ENCODE data around the gene SPC24. TPM values are rescaled to one million over a fixed set of nuclear protein-coding genes. Genes with fewer than 3 reads are reported as not detected.
"Not testable (repeated sequence)": the region's sequence is repeated elsewhere in the genome, so short reads cannot be mapped to it uniquely, and the experiment has no call there.

SPC24 gene
- total RNA-seq, 1 experiment from 2014 or later: 16.4 TPM

GRCh38 chr19:11166281-11167142 lies 10.9 kb upstream of the SPC24 start:
- TF ChIP-seq CTCF (IDR thresholded peaks at IDR 0.05; ENCODE audit: unreplicated experiment): no peak
- Mint-ChIP-seq H3K4me3 (ENCODE audit: unreplicated experiment) (no peak overlapping the region), H3K36me3 (ENCODE audit: insufficient read depth, unreplicated experiment) (peaks cover 74% of the 10 kb centered on the region), H3K27ac (ENCODE audit: low read depth, unreplicated experiment) (no peak overlapping the region), H3K9me3 (ENCODE audit: unreplicated experiment) (no peaks in the 10 kb centered on the region), H3K27me3 (ENCODE audit: insufficient read depth, unreplicated experiment) (no peaks in the 10 kb centered on the region), H3K4me1 (ENCODE audit: insufficient read depth, unreplicated experiment) (peaks cover 12% of the 10 kb centered on the region)
- no peak for DNase-seq (ENCODE audit: unreplicated experiment)
- intact Hi-C loops (cut with micrococcal nuclease): no loop called here
- ChIA-PET POLR2A (interaction anchor here (0.8 to 2.9 kb wide), 5 partner anchors 9 to 23 kb away, joined by 3 to 15 read pairs (median 3); no protein-coding TSS in a partner anchor), CTCF (interaction anchor here (0.6 to 1.4 kb wide), 2 partner anchors 22 to 28 kb away, joined by 5 to 7 read pairs; no protein-coding TSS in a partner anchor)
- no TSS peak for BruUV-seq (replicated peaks)

GRCh38 chr19:11165486-11166030 lies 10.0 kb upstream of the SPC24 start:
- H3K9me3 Mint-ChIP-seq (ENCODE audit: unreplicated experiment): no peaks in the 10 kb centered on the region
- intact Hi-C loops (cut with micrococcal nuclease): no loop called here
- DNase-seq (ENCODE audit: unreplicated experiment): no peak
- peaks cover 12% of the 10 kb centered on the region for H3K4me1 Mint-ChIP-seq (ENCODE audit: insufficient read depth, unreplicated experiment)
- no peaks in the 10 kb centered on the region for H3K27me3 Mint-ChIP-seq (ENCODE audit: insufficient read depth, unreplicated experiment)
- CTCF ChIA-PET: interaction anchor here (0.6 kb wide), 1 partner anchor 23 kb away, joined by 7 read pairs; no protein-coding TSS in a partner anchor
- TF ChIP-seq CTCF (IDR thresholded peaks at IDR 0.05; ENCODE audit: unreplicated experiment): no peak
- no peak overlapping the region for H3K27ac Mint-ChIP-seq (ENCODE audit: low read depth, unreplicated experiment)
- no peak overlapping the region for H3K4me3 Mint-ChIP-seq (ENCODE audit: unreplicated experiment)
- POLR2A ChIA-PET: interaction anchor here (0.8 to 1.7 kb wide), 2 partner anchors 12 to 24 kb away, joined by 3 read pairs; no protein-coding TSS in a partner anchor
- no TSS peak for BruUV-seq (replicated peaks)
- H3K36me3 Mint-ChIP-seq (ENCODE audit: insufficient read depth, unreplicated experiment): peaks cover 66% of the 10 kb centered on the region

DNA sequence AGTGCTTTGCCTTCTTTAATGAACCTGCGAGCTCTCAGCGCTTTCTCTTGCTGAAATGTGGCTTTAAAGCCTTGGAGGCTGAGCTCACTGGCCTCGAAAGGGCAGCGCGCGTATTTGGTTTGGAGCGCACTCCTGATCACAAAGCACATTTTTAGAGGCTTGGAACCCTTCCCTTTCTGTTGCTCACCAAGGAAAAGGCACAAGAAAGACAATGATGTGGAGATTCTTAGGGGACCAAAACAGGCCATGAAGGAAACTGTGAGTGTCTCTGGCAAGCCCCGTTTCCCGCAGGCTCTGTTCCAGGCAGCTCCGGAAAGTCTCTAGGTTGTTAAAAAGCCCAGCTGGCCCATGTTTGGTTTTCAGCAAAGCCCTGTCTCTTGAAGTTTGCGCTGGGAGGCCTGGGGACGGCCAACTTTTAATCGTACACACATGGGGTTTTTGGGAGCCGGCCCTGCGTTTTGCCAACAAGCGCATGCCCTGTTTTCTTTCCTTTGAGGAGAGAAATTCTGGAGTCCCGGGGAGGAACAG lies 9.4 kb upstream of the SPC24 start:
- intact Hi-C loops (cut with micrococcal nuclease): no loop called here
- no peak for DNase-seq (ENCODE audit: unreplicated experiment)
- TF ChIP-seq CTCF (IDR thresholded peaks at IDR 0.05; ENCODE audit: unreplicated experiment): no peak
- Mint-ChIP-seq H3K36me3 (ENCODE audit: insufficient read depth, unreplicated experiment) (peaks cover 60% of the 10 kb centered on the region), H3K4me1 (ENCODE audit: insufficient read depth, unreplicated experiment) (peaks cover 12% of the 10 kb centered on the region), H3K4me3 (ENCODE audit: unreplicated experiment) (no peak overlapping the region), H3K27ac (ENCODE audit: low read depth, unreplicated experiment) (no peak overlapping the region), H3K9me3 (ENCODE audit: unreplicated experiment) (no peaks in the 10 kb centered on the region), H3K27me3 (ENCODE audit: insufficient read depth, unreplicated experiment) (no peaks in the 10 kb centered on the region)
- no TSS peak for BruUV-seq (replicated peaks)
- CTCF ChIA-PET: no interaction called here
- POLR2A ChIA-PET: interaction anchor here (0.5 to 1.8 kb wide), 4 partner anchors 9 to 26 kb away, joined by 3 to 11 read pairs (median 4); no protein-coding TSS in a partner anchor

- BruUV-seq (replicated peaks): TSS peak; percentile 63
- no peak for DNase-seq (ENCODE audit: unreplicated experiment)
- POLR2A ChIA-PET: interaction anchor here (0.7 to 1.8 kb wide), 5 partner anchors 12 to 41 kb away, joined by 3 to 11 read pairs (median 4); no protein-coding TSS in a partner anchor
- Mint-ChIP-seq H3K4me3 (ENCODE audit: unreplicated experiment) (no peak overlapping the region), H3K27me3 (ENCODE audit: insufficient read depth, unreplicated experiment) (no peaks in the 10 kb centered on the region), H3K4me1 (ENCODE audit: insufficient read depth, unreplicated experiment) (peaks cover 12% of the 10 kb centered on the region), H3K36me3 (ENCODE audit: insufficient read depth, unreplicated experiment) (peaks cover 53% of the 10 kb centered on the region), H3K27ac (ENCODE audit: low read depth, unreplicated experiment) (no peak overlapping the region), H3K9me3 (ENCODE audit: unreplicated experiment) (no peaks in the 10 kb centered on the region)
- intact Hi-C loops (cut with micrococcal nuclease): no loop called here
- CTCF ChIA-PET: interaction anchor here (0.8 to 1.4 kb wide), 3 partner anchors 9 to 21 kb away, joined by 3 to 4 read pairs (median 3); partner anchors contain the start of gene SPC24
- no peak for TF ChIP-seq CTCF (IDR thresholded peaks at IDR 0.05; ENCODE audit: unreplicated experiment)
Measured at GRCh38 chr19:11164296-11164695, 8.7 kb upstream of the SPC24 start.

- CTCF ChIA-PET: interaction anchor here (0.6 to 0.7 kb wide), 2 partner anchors 21 to 59 kb away, joined by 3 to 5 read pairs; no protein-coding TSS in a partner anchor
- H3K4me3 Mint-ChIP-seq (ENCODE audit: unreplicated experiment); DNase-seq (ENCODE audit: unreplicated experiment); H3K27ac Mint-ChIP-seq (ENCODE audit: low read depth, unreplicated experiment); H3K9me3 Mint-ChIP-seq (ENCODE audit: unreplicated experiment); H3K4me1 Mint-ChIP-seq (ENCODE audit: insufficient read depth, unreplicated experiment); POLR2A ChIA-PET; H3K27me3 Mint-ChIP-seq (ENCODE audit: insufficient read depth, unreplicated experiment); BruUV-seq (replicated peaks); intact Hi-C loops (cut with micrococcal nuclease): not testable (repeated sequence)
- H3K36me3 Mint-ChIP-seq (ENCODE audit: insufficient read depth, unreplicated experiment): peaks cover 21% of the 10 kb centered on the region
Measured at GRCh38 chr19:11160440-11160768, 4.8 kb upstream of the SPC24 start.

Measured in MCF 10A (cell line).